HL-60 (cell line): Measurements from ENCODE around the gene TMEM184B.

Experiments
- GABPA ChIP-seq: IDR thresholded peaks from 2 replicates; pipeline ENCODE4 v1.6.1; 2012; ENCODE audit warnings: low read depth
- POLR2AphosphoS5 ChIP-seq: IDR thresholded peaks from 2 replicates; pipeline ENCODE4 v1.6.1; 2012; ENCODE audit warnings: low read depth
- TF ChIP-seq, protein P1 (sequence below): IDR thresholded peaks from one replicate; pipeline ENCODE4 v1.5.1; 2011; ENCODE audit warnings: low read length, control low read depth, inconsistent platforms; ENCODE audit not compliant: insufficient read depth

DNA sequence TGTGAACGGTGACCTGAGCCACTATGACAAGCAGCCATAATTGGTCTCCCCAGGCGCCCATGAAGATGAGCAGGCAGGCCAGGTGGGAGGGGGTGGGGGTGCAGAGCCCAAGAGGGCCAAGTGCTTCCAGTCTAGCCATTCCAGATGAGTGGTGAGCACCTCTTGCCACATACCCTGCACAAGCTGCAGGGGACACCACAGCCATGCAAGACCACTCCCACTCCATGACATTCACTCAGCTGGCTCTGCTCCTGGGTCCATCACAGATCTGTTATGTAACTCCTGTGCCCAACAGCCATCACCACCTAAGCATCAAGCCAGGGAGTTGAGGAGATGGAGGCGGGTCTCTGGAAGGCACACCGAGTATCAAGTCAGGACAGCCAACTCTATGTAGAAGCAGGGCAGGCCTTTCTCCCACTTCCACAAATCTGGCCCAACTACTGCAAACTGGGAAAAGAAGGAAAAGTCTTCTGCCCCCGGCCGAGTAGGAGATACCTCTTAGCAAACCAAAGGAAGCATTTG lies 8.4 kb downstream of the TMEM184B start:
- TF ChIP-seq, protein P1, sequence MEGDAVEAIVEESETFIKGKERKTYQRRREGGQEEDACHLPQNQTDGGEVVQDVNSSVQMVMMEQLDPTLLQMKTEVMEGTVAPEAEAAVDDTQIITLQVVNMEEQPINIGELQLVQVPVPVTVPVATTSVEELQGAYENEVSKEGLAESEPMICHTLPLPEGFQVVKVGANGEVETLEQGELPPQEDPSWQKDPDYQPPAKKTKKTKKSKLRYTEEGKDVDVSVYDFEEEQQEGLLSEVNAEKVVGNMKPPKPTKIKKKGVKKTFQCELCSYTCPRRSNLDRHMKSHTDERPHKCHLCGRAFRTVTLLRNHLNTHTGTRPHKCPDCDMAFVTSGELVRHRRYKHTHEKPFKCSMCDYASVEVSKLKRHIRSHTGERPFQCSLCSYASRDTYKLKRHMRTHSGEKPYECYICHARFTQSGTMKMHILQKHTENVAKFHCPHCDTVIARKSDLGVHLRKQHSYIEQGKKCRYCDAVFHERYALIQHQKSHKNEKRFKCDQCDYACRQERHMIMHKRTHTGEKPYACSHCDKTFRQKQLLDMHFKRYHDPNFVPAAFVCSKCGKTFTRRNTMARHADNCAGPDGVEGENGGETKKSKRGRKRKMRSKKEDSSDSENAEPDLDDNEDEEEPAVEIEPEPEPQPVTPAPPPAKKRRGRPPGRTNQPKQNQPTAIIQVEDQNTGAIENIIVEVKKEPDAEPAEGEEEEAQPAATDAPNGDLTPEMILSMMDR = no peak
- TF ChIP-seq GABPA (no peak), POLR2AphosphoS5 (no peak)
